NCI-H1436 treated with DMSO at 0.1 percent for 48 hours (cell line): ENCODE results near the gene ZNF773.
"Not testable (repeated sequence)": the region's sequence is repeated elsewhere in the genome, so short reads cannot be mapped to it uniquely, and the experiment has no call there.

Experiments
- DNase-seq: peaks from one replicate; lab custom pipeline; 2025; lab: John Stamatoyannopoulos, UW

ZNF773 gene

DNA sequence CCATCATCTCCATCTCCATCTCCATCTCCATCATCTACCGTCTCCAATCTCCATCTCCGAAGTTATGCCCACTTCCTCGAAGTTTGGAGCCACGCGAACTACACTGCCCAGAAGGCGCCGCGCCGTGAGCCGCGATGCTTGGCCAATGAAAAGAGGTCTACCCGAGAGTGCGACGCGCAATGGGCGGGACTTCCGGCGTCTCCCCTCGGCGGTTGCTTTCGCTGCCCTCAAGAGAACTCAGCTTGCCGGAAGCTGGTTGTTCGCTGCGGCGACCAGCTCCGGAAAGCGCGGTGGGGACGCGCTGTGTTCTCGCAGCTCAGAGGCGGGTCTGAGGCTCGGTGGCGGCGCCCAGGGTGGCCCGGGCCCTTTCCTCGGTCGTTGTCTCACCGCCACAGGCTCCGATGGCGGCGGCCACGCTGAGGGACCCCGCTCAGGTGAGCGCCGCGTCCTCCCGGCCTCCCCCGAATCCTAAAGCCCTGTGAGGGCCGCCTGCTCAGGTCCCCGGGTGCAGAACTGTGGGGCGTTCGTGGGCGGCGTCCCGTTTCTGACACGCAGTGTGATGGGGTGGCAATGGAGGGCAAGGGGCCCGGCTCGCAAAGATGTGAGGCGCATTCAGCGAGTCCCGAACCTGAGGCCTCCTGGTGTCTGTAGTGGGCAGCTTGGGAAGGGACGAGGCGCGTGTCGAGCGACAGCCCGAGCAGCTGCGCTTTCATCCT, at the start of gene ZNF773:
Gene ZNF773 (plus strand): TSS at position 259 of the 716 bp plus-strand sequence. CDS start 143 bp downstream, at position 402.
- DNase-seq: peak; percentile 85

GRCh38 chr19:57452307-57452706, 47.4 kb upstream of the ZNF773 start:
- DNase-seq: no peak

DNA sequence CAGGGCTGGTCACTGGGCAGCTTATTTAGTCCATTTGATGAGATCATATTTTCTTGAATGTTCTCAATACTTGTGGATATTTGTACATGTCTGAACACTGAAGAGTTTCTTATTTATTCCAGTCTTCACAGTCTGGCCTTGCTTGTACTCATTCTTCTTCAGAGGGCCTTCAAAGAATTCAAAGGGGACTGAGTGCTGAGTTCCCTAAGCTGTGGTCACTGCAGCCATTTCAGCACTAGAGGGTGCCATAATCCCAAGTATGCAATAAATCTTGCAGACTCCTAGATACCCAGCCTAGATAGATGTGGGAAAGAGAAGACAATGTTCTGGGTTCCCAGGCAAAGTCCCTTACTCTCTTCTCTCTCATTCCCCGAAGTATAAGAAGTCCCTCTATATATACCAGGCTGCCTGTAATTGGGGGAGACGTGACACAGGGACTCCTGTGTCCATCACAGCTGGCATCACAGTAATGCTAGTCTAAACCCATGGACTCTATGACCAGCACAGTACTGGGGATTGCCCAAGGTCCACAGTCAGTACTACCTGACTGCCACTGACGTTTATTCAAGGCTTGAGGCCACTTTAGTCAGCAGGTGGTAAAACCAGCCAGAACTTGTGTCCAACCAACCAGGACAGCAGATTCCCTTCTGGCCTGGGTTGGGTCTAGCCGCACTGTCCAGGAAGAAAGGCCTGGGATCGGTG, 33.9 kb upstream of the ZNF773 start:
- DNase-seq: no peak

DNA sequence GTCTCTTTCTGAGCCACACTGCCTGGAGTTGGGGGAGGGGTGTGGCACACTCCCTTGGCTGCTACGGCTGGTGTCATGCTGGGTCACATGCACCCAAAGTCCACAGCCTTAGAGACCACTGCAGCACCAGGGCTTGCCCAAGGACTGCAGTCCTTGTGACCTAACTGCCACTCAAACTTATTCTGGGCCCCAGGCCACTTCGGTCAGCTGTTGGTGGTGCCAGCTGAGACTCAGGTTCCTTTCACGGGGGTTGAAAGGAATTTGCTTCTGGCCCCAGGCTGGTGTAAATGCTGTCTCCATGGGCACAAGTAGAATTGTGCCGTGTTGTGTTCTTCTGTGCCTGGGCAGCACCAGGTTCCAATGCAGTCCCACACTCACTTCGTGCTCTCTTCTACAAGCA, 33.2 kb upstream of the ZNF773 start:
- no peak for DNase-seq

GRCh38 chr19:57473646-57474045, 26.1 kb upstream of the ZNF773 start:
- no peak for DNase-seq

- DNase-seq: peak; percentile 85
These were observed 22.3 kb upstream of the ZNF773 start, which contains the start of gene ZNF772 for GRCh38 chr19:57477191-57478008. Gene ZNF772 (minus strand): TSS chr19:57477566. CDS start chr19:57477309, 257 bp downstream.

GRCh38 chr19:57487477-57488298, 12.1 kb upstream of the ZNF773 start, which contains the start of gene ZNF419:
Gene ZNF419 (plus strand): TSS chr19:57487750. CDS start chr19:57487951, 201 bp downstream.
- DNase-seq: peak; percentile 75

DNA sequence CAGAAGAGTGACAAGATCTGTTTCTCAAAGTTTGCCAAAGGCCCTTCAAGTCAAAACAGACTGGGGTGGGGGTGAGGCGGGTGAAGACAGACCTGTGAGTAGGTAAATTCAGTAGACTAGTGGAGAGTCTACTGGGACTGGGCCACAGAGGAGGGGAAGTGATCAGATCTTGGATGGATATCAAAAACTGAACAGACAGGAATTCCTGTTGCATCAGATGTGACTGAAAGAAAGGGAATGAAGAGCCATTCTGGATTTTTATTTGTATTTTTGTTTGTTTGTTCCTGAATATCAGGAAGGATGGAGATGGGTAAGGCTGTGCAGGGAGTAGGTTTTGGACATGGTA, 11.5 kb upstream of the ZNF773 start:
- DNase-seq: not testable (repeated sequence)

- not testable (repeated sequence) for DNase-seq
These were observed 432 bp upstream of the ZNF773 start for GRCh38 chr19:57499332-57499679.

GRCh38 chr19:57500400-57500799, 662 bp downstream of the ZNF773 start:
- not testable (repeated sequence) for DNase-seq

- no peak for DNase-seq
These were observed 6.4 kb downstream of the ZNF773 start for GRCh38 chr19:57506163-57506562.

DNA sequence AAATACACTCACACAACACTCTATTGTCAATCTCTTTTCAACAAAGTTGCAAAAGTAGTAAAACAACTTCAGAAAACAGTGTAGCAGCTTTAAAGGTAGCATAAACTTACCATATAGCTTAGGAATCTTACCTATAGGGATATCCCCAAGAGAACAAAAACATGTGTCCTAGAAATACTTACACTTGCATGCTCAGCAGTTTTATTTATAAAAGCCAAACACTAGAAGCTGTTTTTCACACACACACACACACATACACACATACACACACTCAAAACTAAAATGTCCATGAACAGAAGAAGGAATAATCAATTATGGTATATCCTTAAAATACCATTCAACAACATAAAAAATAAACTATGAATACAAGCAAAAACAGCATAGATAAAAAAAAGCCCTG, 11.7 kb downstream of the ZNF773 start:
- no peak for DNase-seq

DNA sequence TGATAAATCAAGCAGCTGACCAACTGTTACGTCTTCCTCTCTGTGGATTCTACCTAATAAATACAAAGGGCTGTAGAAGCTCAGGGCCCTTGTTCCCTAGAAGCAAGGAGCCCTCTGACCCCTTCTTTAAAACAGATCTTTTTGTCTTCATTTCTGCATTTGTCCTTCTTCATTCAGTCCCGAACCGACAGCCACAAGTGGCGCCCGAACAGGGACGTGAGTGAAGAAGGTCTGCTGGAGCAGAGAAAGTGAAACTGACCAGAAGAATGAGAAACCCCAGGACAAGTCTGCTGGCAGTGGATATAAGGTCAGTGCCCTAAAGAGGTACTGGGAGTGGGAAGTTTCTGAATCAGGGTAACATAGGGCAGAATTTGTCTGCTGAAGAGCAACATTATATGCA, 13.1 kb downstream of the ZNF773 start:
- no peak for DNase-seq

- no peak for DNase-seq
These were observed 15.5 kb downstream of the ZNF773 start for GRCh38 chr19:57515255-57515654.

GRCh38 chr19:57518021-57518420, 18.3 kb downstream of the ZNF773 start:
- DNase-seq: not testable (repeated sequence)

DNA sequence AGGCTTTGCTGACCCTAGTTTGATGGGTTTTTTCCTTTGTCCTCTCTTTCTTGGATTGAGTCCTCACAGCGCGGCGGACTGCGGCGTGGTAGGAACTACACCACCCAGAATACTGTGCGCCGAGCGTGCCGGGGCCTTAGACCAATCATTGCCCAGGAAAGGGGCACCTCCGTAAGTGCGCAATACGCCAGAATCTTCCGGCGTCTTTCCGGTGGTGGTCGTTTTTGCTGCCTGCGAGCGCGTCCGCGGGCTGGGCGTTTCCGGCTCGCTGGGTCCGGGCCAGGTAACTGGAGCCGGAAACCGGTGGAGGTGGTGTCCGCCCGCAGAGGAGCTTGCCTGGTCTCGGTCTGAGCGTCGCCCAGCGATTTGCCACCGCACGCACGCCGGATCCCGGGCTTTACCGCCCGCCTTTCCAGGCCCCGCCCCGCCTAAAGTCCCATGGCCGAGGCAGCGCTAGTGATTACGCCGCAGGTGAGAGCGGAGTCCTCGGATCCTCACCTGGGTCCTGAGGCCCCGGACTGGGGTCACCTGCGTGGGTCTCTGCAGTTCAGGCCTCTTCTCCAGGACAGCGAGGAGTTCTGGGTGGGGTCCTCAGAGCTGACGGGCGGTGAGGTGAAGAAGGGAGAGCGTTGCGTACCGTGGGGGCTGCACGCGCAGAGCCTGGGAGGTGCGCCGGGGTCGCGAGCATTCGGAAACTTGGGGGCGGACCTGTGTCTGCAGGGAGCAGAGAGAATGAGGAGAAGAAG, 27.6 kb downstream of the ZNF773 start, which contains the start of gene ZNF549:
Gene ZNF549 (plus strand): TSS at position 221 of the 746 bp plus-strand sequence. CDS start 218 bp downstream, at position 439.
- peak; percentile 89 for DNase-seq

GRCh38 chr19:57537953-57538547, 38.3 kb downstream of the ZNF773 start:
- DNase-seq: no peak

- no peak for DNase-seq
These were observed 46.8 kb downstream of the ZNF773 start for GRCh38 chr19:57546513-57546912.

DNA sequence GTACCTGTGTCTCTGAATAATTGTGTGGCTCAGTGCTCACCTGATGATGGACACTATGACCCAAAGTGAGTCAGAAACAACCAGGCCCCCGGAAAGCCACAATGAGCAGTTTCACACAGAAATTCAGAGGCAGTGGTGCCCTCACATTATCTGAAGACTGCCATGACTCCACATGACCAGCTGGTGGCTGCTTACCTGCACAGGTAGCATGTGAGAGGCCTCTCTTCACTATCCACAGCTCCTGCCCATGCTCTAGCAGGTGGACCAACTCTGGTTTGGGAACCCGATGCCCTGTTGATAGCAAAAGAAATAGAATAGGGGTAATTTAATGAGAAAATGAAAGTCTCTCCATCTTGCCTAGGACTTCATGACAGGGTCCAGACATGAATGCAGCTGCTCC, 52.7 kb downstream of the ZNF773 start:
- no peak for DNase-seq

GRCh38 chr19:57557659-57558058, 57.9 kb downstream of the ZNF773 start:
- DNase-seq: no peak
